ENCODE data around the gene CAPN8. TPM values are rescaled to one million over a fixed set of nuclear protein-coding genes. Genes with fewer than 3 reads are reported as not detected.

The CAPN8 gene
- polyA plus RNA-seq, 1 of the 3 experiments (the other 2 are of a cell fraction): not detected

GRCh38 chr1:223514644-223515043 lies 150.9 kb downstream of the CAPN8 start:
- no peaks in the 10 kb centered on the region for H3K9me3 ChIP-seq
- H3K79me2 ChIP-seq (ENCODE audit: insufficient read depth): no peaks in the 10 kb centered on the region
- no peak for TF ChIP-seq ELF1 (IDR thresholded peaks at IDR 0.05)
- TF ChIP-seq SIN3A (IDR thresholded peaks at IDR 0.05; ENCODE audit: borderline replicate concordance, low read depth, low read length): no peak
- no peak for TF ChIP-seq GABPA (IDR thresholded peaks at IDR 0.05; ENCODE audit: low read depth)
- no peak for TF ChIP-seq POLR2AphosphoS5 (IDR thresholded peaks at IDR 0.05; ENCODE audit: low read depth, low read length)
- TF ChIP-seq RCOR1 (IDR thresholded peaks at IDR 0.05; ENCODE audit: low read length): no peak
- TF ChIP-seq CHD2 (IDR thresholded peaks at IDR 0.05; ENCODE audit: low read length, partially characterized antibody): no peak
- TF ChIP-seq REST (IDR thresholded peaks at IDR 0.05; ENCODE audit: low read depth, low read length): no peak
- H2AFZ ChIP-seq (ENCODE audit: low read depth): no peak overlapping the region
- 17% methylated on average over 2 of the region's 2 CpGs for WGBS (ENCODE audit: low lambda C conversion rate)
- H3K27me3 ChIP-seq (ENCODE audit: insufficient read depth): peaks cover 14% of the 10 kb centered on the region
- no peak overlapping the region for H3K4me2 ChIP-seq
- no peaks in the 10 kb centered on the region for H4K20me1 ChIP-seq (ENCODE audit: insufficient read depth)
- no peaks in the 10 kb centered on the region for H3F3A ChIP-seq (replicated peaks; ENCODE audit: insufficient read depth)
- H3K4me1 ChIP-seq (ENCODE audit: control insufficient read depth in 1 of 2, insufficient read depth in 2 of 2, low read depth in 1 of 2, low read length in 1 of 2): peaks cover 0 to 2% of the 10 kb centered on the region in 2 experiments; a peak in 1 of 4 replicates
- ChIA-PET POLR2A (no interaction called here), CTCF (interaction anchor here (1.1 to 1.5 kb wide), 2 partner anchors 37 to 381 kb away, joined by 3 to 6 read pairs; no protein-coding TSS in a partner anchor)
- no peaks in the 10 kb centered on the region for H3K36me3 ChIP-seq (replicated peaks in 1 of 2; ENCODE audit: control insufficient read depth in 1 of 2, insufficient read depth in 2 of 2, low read length in 1 of 2)
- H3K9me2 ChIP-seq: no peaks in the 10 kb centered on the region
- DNase-seq: no peak
- no peak overlapping the region for H3K9ac ChIP-seq
- no peak overlapping the region for H3K27ac ChIP-seq (ENCODE audit: low read depth in 2 of 2, low read length in 1 of 2)
- H3K4me3 ChIP-seq (ENCODE audit: low read depth in 2 of 2, low read length in 1 of 2): no peak overlapping the region

- no peaks in the 10 kb centered on the region for H3K36me3 ChIP-seq (replicated peaks in 1 of 2; ENCODE audit: control insufficient read depth in 1 of 2, insufficient read depth in 2 of 2, low read length in 1 of 2)
- peaks cover 14% of the 10 kb centered on the region for H3K27me3 ChIP-seq (ENCODE audit: insufficient read depth)
- no peak overlapping the region for H3K27ac ChIP-seq (ENCODE audit: low read depth in 2 of 2, low read length in 1 of 2)
- no peak overlapping the region for H3K9ac ChIP-seq
- TF ChIP-seq MAX (IDR thresholded peaks at IDR 0.05; ENCODE audit: low read depth): no peak
- no peak for TF ChIP-seq SIN3A (IDR thresholded peaks at IDR 0.05; ENCODE audit: borderline replicate concordance, low read depth, low read length)
- TF ChIP-seq CTCF (IDR thresholded peaks at IDR 0.05): no peak
- TF ChIP-seq RAD21 (IDR thresholded peaks at IDR 0.05; ENCODE audit: low read length): no peak
- no peak for TF ChIP-seq MXI1 (IDR thresholded peaks at IDR 0.05; ENCODE audit: low read depth, low read length)
- no peak for TF ChIP-seq CHD2 (IDR thresholded peaks at IDR 0.05; ENCODE audit: low read length, partially characterized antibody)
- TF ChIP-seq JUND (IDR thresholded peaks at IDR 0.05): no peak
- H3K4me3 ChIP-seq (ENCODE audit: low read depth in 2 of 2, low read length in 1 of 2): no peak overlapping the region
- H3K4me2 ChIP-seq: no peak overlapping the region
- ChIA-PET POLR2A (no interaction called here), CTCF (interaction anchor here (1.5 kb wide), 1 partner anchor 380 kb away, joined by 6 read pairs; no protein-coding TSS in a partner anchor)
- no peaks in the 10 kb centered on the region for H4K20me1 ChIP-seq (ENCODE audit: insufficient read depth)
- WGBS (ENCODE audit: low lambda C conversion rate): 22% methylated on average over 3 of the region's 4 CpGs
- no peaks in the 10 kb centered on the region for H3F3A ChIP-seq (replicated peaks; ENCODE audit: insufficient read depth)
- no peaks in the 10 kb centered on the region for H3K9me2 ChIP-seq
- H3K4me1 ChIP-seq (ENCODE audit: control insufficient read depth in 1 of 2, insufficient read depth in 2 of 2, low read depth in 1 of 2, low read length in 1 of 2): peaks cover 0 to 2% of the 10 kb centered on the region in 2 experiments; a peak in 1 of 4 replicates
- no peak overlapping the region for H2AFZ ChIP-seq (ENCODE audit: low read depth)
- DNase-seq: no peak
- no peaks in the 10 kb centered on the region for H3K79me2 ChIP-seq (ENCODE audit: insufficient read depth)
- no peaks in the 10 kb centered on the region for H3K9me3 ChIP-seq
Measured at GRCh38 chr1:223513309-223513708, 152.2 kb downstream of the CAPN8 start.

Measured in SK-N-SH (cell line).